ENCODE measurements around the gene TBX20. TPM values are rescaled to one million over a fixed set of nuclear protein-coding genes. Genes with fewer than 3 reads are reported as not detected.

Gene TBX20
- polyA plus RNA-seq, 3 donors: not detected

GRCh38 chr7:35249537-35249907 is 4.4 kb downstream of the TBX20 start:
- no peaks in the 10 kb centered on the region for H4K20me1 ChIP-seq (ENCODE audit: insufficient read depth, low read length)
- intact Hi-C loops (cut with micrococcal nuclease): no loop called here
- peaks cover 8 to 14% of the 10 kb centered on the region in 2 donors for H3K4me1 ChIP-seq (ENCODE audit: control insufficient read depth in 1 of 2, insufficient read depth in 2 of 2, low read length in 2 of 2)
- no peak overlapping the region for H3K9ac ChIP-seq (ENCODE audit: insufficient read depth, low read length, poor library complexity, severe bottlenecking)
- WGBS (ENCODE audit: insufficient coverage): 19% methylated on average over 5 of the region's 5 CpGs
- DNase-seq: no peak
- Mint-ChIP-seq H3K27ac (peak overlapping the region in 1 of 7 donors; percentile 29), H3K9me3 (peaks cover 0 to 28% (median 20%) of the 10 kb centered on the region in 7 donors), H3K4me3 (peak overlapping the region in 1 of 2 donors; percentile 77), H3K4me1 (peaks cover 19% of the 10 kb centered on the region), H3K36me3 (peaks cover 12 to 18% of the 10 kb centered on the region in 2 donors), H3K27me3 (ENCODE audit: low read depth in 3 of 3) (peaks cover 68 to 77% (median 71%) of the 10 kb centered on the region in 3 donors)
- no peak overlapping the region for H2AFZ ChIP-seq (ENCODE audit: insufficient read depth, low read depth, low read length, poor library complexity, severe bottlenecking)
- H3K79me2 ChIP-seq (ENCODE audit: insufficient read depth, low read length): no peaks in the 10 kb centered on the region
- H3K4me3 ChIP-seq (replicated peaks in 1 of 3; ENCODE audit: low read depth in 2 of 3, low read length in 3 of 3): no peak overlapping the region
- TF ChIP-seq, protein P1, sequence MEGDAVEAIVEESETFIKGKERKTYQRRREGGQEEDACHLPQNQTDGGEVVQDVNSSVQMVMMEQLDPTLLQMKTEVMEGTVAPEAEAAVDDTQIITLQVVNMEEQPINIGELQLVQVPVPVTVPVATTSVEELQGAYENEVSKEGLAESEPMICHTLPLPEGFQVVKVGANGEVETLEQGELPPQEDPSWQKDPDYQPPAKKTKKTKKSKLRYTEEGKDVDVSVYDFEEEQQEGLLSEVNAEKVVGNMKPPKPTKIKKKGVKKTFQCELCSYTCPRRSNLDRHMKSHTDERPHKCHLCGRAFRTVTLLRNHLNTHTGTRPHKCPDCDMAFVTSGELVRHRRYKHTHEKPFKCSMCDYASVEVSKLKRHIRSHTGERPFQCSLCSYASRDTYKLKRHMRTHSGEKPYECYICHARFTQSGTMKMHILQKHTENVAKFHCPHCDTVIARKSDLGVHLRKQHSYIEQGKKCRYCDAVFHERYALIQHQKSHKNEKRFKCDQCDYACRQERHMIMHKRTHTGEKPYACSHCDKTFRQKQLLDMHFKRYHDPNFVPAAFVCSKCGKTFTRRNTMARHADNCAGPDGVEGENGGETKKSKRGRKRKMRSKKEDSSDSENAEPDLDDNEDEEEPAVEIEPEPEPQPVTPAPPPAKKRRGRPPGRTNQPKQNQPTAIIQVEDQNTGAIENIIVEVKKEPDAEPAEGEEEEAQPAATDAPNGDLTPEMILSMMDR (IDR thresholded peaks at IDR 0.05): no peak
- H3K9me3 ChIP-seq (replicated peaks in 1 of 2; ENCODE audit: control insufficient read depth in 1 of 2, insufficient read depth in 1 of 2, low read length in 2 of 2): peaks cover 12 to 41% of the 10 kb centered on the region in 2 donors
- H3K27ac ChIP-seq (ENCODE audit: low read depth in 1 of 2, low read length in 2 of 2): no peak overlapping the region
- no peak overlapping the region for H3K4me2 ChIP-seq (replicated peaks; ENCODE audit: extremely low read depth, low read length, poor library complexity, severe bottlenecking)
- peaks cover 86 to 91% of the 10 kb centered on the region in 2 donors for H3K27me3 ChIP-seq (ENCODE audit: control insufficient read depth in 2 of 2, insufficient read depth in 2 of 2, low read length in 2 of 2)
- H3K36me3 ChIP-seq (replicated peaks in 1 of 2; ENCODE audit: control insufficient read depth in 1 of 2, insufficient read depth in 2 of 2, low read length in 2 of 2): no peaks in the 10 kb centered on the region

DNA sequence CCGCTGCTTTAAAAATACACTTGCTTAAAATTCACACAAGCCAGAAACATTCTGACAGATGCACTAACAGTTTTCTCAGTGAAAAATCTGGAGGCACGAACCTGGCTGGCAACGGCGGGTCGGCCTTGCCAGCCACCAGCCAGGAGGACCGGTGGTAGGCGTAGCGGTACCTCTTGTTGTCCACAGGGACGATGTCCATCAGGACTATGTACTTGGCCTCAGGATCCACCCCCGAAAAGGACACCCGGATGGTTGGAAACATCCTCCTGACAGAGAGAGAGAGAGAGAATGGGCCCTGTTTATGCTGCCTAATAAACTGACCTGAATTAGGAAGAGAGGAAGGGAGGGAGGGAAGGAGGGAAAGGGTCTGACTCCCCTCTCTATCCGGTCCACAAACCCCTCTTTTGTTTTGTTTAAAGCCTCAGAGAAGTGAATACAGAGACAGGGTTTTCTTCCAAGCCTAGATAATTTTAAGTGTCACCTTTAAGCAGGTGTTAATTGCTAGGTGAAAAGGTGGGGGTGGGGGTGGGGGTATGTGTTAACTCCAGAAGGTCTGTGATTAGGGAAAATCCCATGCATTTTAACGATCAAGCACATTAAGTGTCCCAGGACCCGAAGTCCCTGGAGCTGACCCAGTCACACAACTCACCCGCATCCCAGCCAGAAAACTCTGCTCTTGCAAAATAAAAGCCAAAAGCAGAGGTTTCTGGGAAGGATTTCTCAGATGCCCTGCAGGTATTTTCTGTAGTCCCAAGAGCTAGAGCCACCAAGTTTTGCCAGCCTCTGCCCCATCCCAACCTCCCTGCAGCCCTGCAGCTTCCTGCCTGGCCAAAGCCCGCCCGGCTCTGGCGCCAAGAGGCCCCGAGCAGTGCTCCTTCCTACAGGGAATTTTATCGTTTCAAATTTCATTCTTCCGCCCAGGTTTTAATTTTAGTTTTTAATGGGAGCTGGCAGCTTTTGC is 5.0 kb downstream of the TBX20 start:
- no peak overlapping the region for H3K9ac ChIP-seq (ENCODE audit: insufficient read depth, low read length, poor library complexity, severe bottlenecking)
- H3K4me3 ChIP-seq (replicated peaks in 1 of 3; ENCODE audit: low read depth in 2 of 3, low read length in 3 of 3): no peak overlapping the region
- no peak overlapping the region for H3K27ac Mint-ChIP-seq
- 5% methylated on average over 7 of the region's 21 CpGs for WGBS (ENCODE audit: insufficient coverage)
- intact Hi-C loops (cut with micrococcal nuclease): no loop called here
- H3K36me3 Mint-ChIP-seq: peaks cover 12 to 15% of the 10 kb centered on the region in 2 donors
- peaks cover 7 to 36% of the 10 kb centered on the region in 2 donors for H3K9me3 ChIP-seq (replicated peaks in 1 of 2; ENCODE audit: control insufficient read depth in 1 of 2, insufficient read depth in 1 of 2, low read length in 2 of 2)
- H3K27me3 Mint-ChIP-seq (ENCODE audit: low read depth in 3 of 3): peaks cover 64 to 73% (median 69%) of the 10 kb centered on the region in 3 donors
- no peak overlapping the region for H2AFZ ChIP-seq (ENCODE audit: insufficient read depth, low read depth, low read length, poor library complexity, severe bottlenecking)
- H3K36me3 ChIP-seq (replicated peaks in 1 of 2; ENCODE audit: control insufficient read depth in 1 of 2, insufficient read depth in 2 of 2, low read length in 2 of 2): no peaks in the 10 kb centered on the region
- no peaks in the 10 kb centered on the region for H3K79me2 ChIP-seq (ENCODE audit: insufficient read depth, low read length)
- peaks cover 83 to 88% of the 10 kb centered on the region in 2 donors for H3K27me3 ChIP-seq (ENCODE audit: control insufficient read depth in 2 of 2, insufficient read depth in 2 of 2, low read length in 2 of 2)
- peaks cover 0 to 24% (median 16%) of the 10 kb centered on the region in 7 donors for H3K9me3 Mint-ChIP-seq
- H3K27ac ChIP-seq (ENCODE audit: low read depth in 1 of 2, low read length in 2 of 2): no peak overlapping the region
- H3K4me1 ChIP-seq (ENCODE audit: control insufficient read depth in 1 of 2, insufficient read depth in 2 of 2, low read length in 2 of 2): peaks cover 7 to 8% of the 10 kb centered on the region in 2 donors
- H3K4me1 Mint-ChIP-seq: peaks cover 15% of the 10 kb centered on the region
- no peak for DNase-seq
- peak overlapping the region in 1 of 2 donors; percentile 77 for H3K4me3 Mint-ChIP-seq
- TF ChIP-seq, protein P1 (IDR thresholded peaks at IDR 0.05): no peak
- H4K20me1 ChIP-seq (ENCODE audit: insufficient read depth, low read length): no peaks in the 10 kb centered on the region
- no peak overlapping the region for H3K4me2 ChIP-seq (replicated peaks; ENCODE audit: extremely low read depth, low read length, poor library complexity, severe bottlenecking)

Data from CD14-positive monocyte (primary cell).